GM23338 (cell line): ENCODE data around the gene TRIM24.

ENCODE experiments used
- CREB1 ChIP-seq: fragments of 250-450 bp; sonication (Bioruptor Pico); IDR thresholded peaks from 2 replicates; pipeline ENCODE4 v1.5.0; 2020; ENCODE audit warnings: low read depth, mild to moderate bottlenecking, moderate library complexity
- CTCF ChIP-seq, 2 experiments: fragments of 200-600 bp in 1 of 2; sonication (generic) in 1 of 2; conservative IDR thresholded peaks; 2 replicates each; pipeline versions ENCODE4 v1.5.1 to v1.6.1; 2016 to 2017; ENCODE audit warnings: antibody characterized with exemption in 2 of 2, low read depth in 2 of 2, mild to moderate bottlenecking in 2 of 2, moderate library complexity in 1 of 2
- ETS1 ChIP-seq: IDR thresholded peaks from 2 replicates; pipeline ENCODE4 v1.6.1; 2016; ENCODE audit warnings: antibody characterized with exemption
- EZH2 ChIP-seq: fragments of 200-600 bp; sonication (generic); IDR thresholded peaks from one replicate; pipeline ENCODE4 v1.8.0; 2017; ENCODE audit warnings: antibody characterized with exemption, mild to moderate bottlenecking, low read depth; ENCODE audit not compliant: unreplicated experiment
- EZH2phosphoT487 ChIP-seq: fragments of 200-600 bp; sonication (generic); IDR thresholded peaks from one replicate; pipeline ENCODE4 v1.8.1; 2018; ENCODE audit warnings: antibody characterized with exemption; ENCODE audit not compliant: unreplicated experiment
- JUNB ChIP-seq: IDR thresholded peaks from one replicate; pipeline ENCODE4 v1.6.1; 2016; ENCODE audit warnings: antibody characterized with exemption; ENCODE audit not compliant: unreplicated experiment
- NANOG ChIP-seq: IDR thresholded peaks from 2 replicates; pipeline ENCODE4 v1.6.1; 2016; ENCODE audit warnings: antibody characterized with exemption, borderline replicate concordance
- POLR2AphosphoS5 ChIP-seq: IDR thresholded peaks from 2 replicates; pipeline ENCODE4 v1.6.1; 2016; ENCODE audit warnings: antibody characterized with exemption, low read depth
- REST ChIP-seq: IDR thresholded peaks from one replicate; pipeline ENCODE4 v1.6.1; 2018; ENCODE audit warnings: antibody characterized with exemption; ENCODE audit not compliant: unreplicated experiment
- STAT1 ChIP-seq: IDR thresholded peaks from one replicate; pipeline ENCODE4 v1.6.1; 2016; ENCODE audit warnings: antibody characterized with exemption; ENCODE audit not compliant: unreplicated experiment

GRCh38 chr7:138477081-138477578 lies 17.1 kb downstream of the TRIM24 start:
- TF ChIP-seq EZH2 (no peak), CTCF (conservative IDR thresholded peaks at IDR 0.05; ENCODE audit: low read depth in 2 of 2) (no peak), REST (no peak), POLR2AphosphoS5 (no peak), EZH2phosphoT487 (no peak), CREB1 (CRISPR knock-in tag) (no peak), NANOG (no peak), ETS1 (no peak), JUNB (no peak), STAT1 (no peak)
